HG03565 (cell line): ENCODE measurements around the gene PTPRZ1.

Source experiments
- ATAC-seq: cut with Tn5 transposase; IDR thresholded peaks from one replicate; pipeline ENCODE4 v1.9.1; 2021; ENCODE audit warnings: mild to moderate bottlenecking, moderate library complexity; ENCODE audit not compliant: unreplicated experiment

The PTPRZ1 gene

GRCh38 chr7:122103064-122103463 is 230.1 kb downstream of the PTPRZ1 start:
- ATAC-seq: no peak
